H1 (cell line): ENCODE data around the gene JPH2. TPM values are rescaled to one million over a fixed set of nuclear protein-coding genes. Genes with fewer than 3 reads are reported as not detected.

Source experiments
- CTCF ChIA-PET: fragments of 300-600 bp; sonication (Branson Sonifier 250); formaldehyde crosslinking; loops from one replicate; lab custom pipeline; 2021; ENCODE audit not compliant: partially characterized antibody; lab: Charles Lee
- POLR2A ChIA-PET: fragments of 300-600 bp; sonication (Branson Sonifier 250); formaldehyde crosslinking; loops from one replicate; lab custom pipeline; 2021; ENCODE audit warnings: inconsistent platforms; ENCODE audit not compliant: partially characterized antibody; lab: Charles Lee
- DNase-seq, 2 experiments: peaks; one replicate each; pipeline versions ENCODE4 v3.0.0 to v3.0.0-alpha.2; 2010 to 2022; ENCODE audit warnings: low spot score in 2 of 2, low read depth in 1 of 2, mixed read lengths in 1 of 2
- FAIRE-seq: peaks from 2 replicates; lab custom pipeline; 2011; peaks lifted over from hg19 to GRCh38; lab: Jason Lieb, UNC
- H2AFZ ChIP-seq: 2 replicates; pipeline ENCODE4 v1.8.1; 2012; ENCODE audit warnings: low read length, inconsistent platforms
- H2AK5ac ChIP-seq: 2 replicates; pipeline ENCODE4 v1.6.1; 2013; ENCODE audit warnings: low read depth, low read length
- H2BK120ac ChIP-seq: replicated peaks from 2 replicates; pipeline ENCODE3; 2013; ENCODE audit warnings: low read depth, low read length, inconsistent platforms
- H2BK12ac ChIP-seq: 2 replicates; pipeline ENCODE4 v1.6.1; 2013; ENCODE audit warnings: low read depth, low read length
- H2BK15ac ChIP-seq: 2 replicates; pipeline ENCODE4 v1.6.1; 2013; ENCODE audit warnings: low read length
- H2BK20ac ChIP-seq: 2 replicates; pipeline ENCODE4 v1.6.1; 2013; ENCODE audit warnings: low read length
- H2BK5ac ChIP-seq: 2 replicates; pipeline ENCODE4 v1.6.1; 2013; ENCODE audit warnings: low read depth, low read length
- H3K14ac ChIP-seq: 2 replicates; pipeline ENCODE4 v1.6.1; 2013; ENCODE audit warnings: inconsistent platforms; ENCODE audit not compliant: insufficient read length
- H3K18ac ChIP-seq: 2 replicates; pipeline ENCODE4 v1.6.1; 2013; ENCODE audit warnings: low read length; ENCODE audit errors: extremely low read depth
- H3K23ac ChIP-seq: 2 replicates; pipeline ENCODE4 v1.6.1; 2013; ENCODE audit warnings: inconsistent platforms; ENCODE audit not compliant: insufficient read length
- H3K23me2 ChIP-seq: 2 replicates; pipeline ENCODE4 v1.6.1; 2013; ENCODE audit warnings: low read depth, low read length
- H3K27ac ChIP-seq: 2 replicates; pipeline ENCODE4 v1.6.1; 2011; ENCODE audit warnings: low read depth, low read length, inconsistent platforms
- H3K27me3 ChIP-seq, 4 experiments: replicated peaks in 1 of 4; 1 replicate in 1 of 4; 2 replicates in 3 of 4; pipeline versions ENCODE4 v1.6.1 to v1.8.1; 2011 to 2013; ENCODE audit warnings: low read length in 3 of 4, mild to moderate bottlenecking in 3 of 4, inconsistent platforms in 2 of 4, mixed read lengths in 2 of 4, moderate library complexity in 1 of 4; ENCODE audit not compliant: control insufficient read depth in 3 of 4, insufficient read depth in 3 of 4; ENCODE audit errors: extremely low read depth in 1 of 4
- H3K36me3 ChIP-seq, 4 experiments: 2 replicates each; pipeline versions ENCODE4 v1.6.1 to v1.8.1; 2011 to 2013; ENCODE audit warnings: mild to moderate bottlenecking in 4 of 4, low read length in 3 of 4, moderate library complexity in 2 of 4, control low read depth in 1 of 4, inconsistent platforms in 1 of 4; ENCODE audit not compliant: insufficient read depth in 4 of 4, control insufficient read depth in 2 of 4
- H3K4ac ChIP-seq: replicated peaks from 2 replicates; pipeline ENCODE3; 2013; ENCODE audit warnings: low read length, low read depth, mixed read lengths, inconsistent platforms; ENCODE audit not compliant: insufficient read length
- H3K4me1 ChIP-seq, 4 experiments: replicated peaks in 1 of 4; 1 replicate in 1 of 4; 2 replicates in 3 of 4; pipeline versions ENCODE4 v1.6.1 to v1.8.1; 2011 to 2013; ENCODE audit warnings: low read length in 3 of 4, inconsistent platforms in 2 of 4, mixed read lengths in 1 of 4; ENCODE audit not compliant: insufficient read depth in 4 of 4, control insufficient read depth in 3 of 4
- H3K4me2 ChIP-seq, 2 experiments: 2 replicates each; pipeline versions ENCODE4 v1.6.1 to v1.8.1; 2011 to 2013; ENCODE audit warnings: low read depth in 2 of 2, low read length in 2 of 2, control low read depth in 1 of 2, inconsistent platforms in 1 of 2, mild to moderate bottlenecking in 1 of 2; ENCODE audit not compliant: insufficient read depth in 1 of 2
- H3K4me3 ChIP-seq, 4 experiments: fragments of 200-600, 300-600 bp in 1 of 4; sonication (generic), shearing (Covaris generic), sonication (Bioruptor Twin) in 1 of 4; 2 replicates each; pipeline versions ENCODE4 v1.5.1 to v1.8.1; 2011 to 2016; ENCODE audit warnings: low read length in 4 of 4, low read depth in 3 of 4, control low read depth in 2 of 4, inconsistent platforms in 2 of 4, mild to moderate bottlenecking in 2 of 4, mixed read lengths in 1 of 4, moderate library complexity in 1 of 4; ENCODE audit not compliant: insufficient read depth in 2 of 4; ENCODE audit errors: extremely low read depth in 1 of 4
- H3K56ac ChIP-seq: replicated peaks from 2 replicates; pipeline ENCODE3; 2013; ENCODE audit warnings: low read depth, mild to moderate bottlenecking, mixed read lengths, low read length, inconsistent platforms; ENCODE audit not compliant: insufficient read length
- H3K79me1 ChIP-seq: 2 replicates; pipeline ENCODE4 v1.6.1; 2013; ENCODE audit warnings: low read depth, low read length, control low read depth
- H3K79me2 ChIP-seq, 2 experiments: 2 replicates each; pipeline versions ENCODE4 v1.6.1 to v1.8.1; 2012 to 2013; ENCODE audit warnings: low read length in 2 of 2, mild to moderate bottlenecking in 2 of 2, inconsistent platforms in 1 of 2; ENCODE audit not compliant: insufficient read depth in 2 of 2, control insufficient read depth in 1 of 2
- H3K9ac ChIP-seq, 4 experiments: replicated peaks in 1 of 4; 1 replicate in 1 of 4; 2 replicates in 3 of 4; pipeline versions ENCODE4 v1.6.1 to v1.8.1; 2011 to 2013; ENCODE audit warnings: low read depth in 3 of 4, low read length in 3 of 4, control low read depth in 2 of 4, mild to moderate bottlenecking in 2 of 4, moderate library complexity in 2 of 4, inconsistent platforms in 1 of 4; ENCODE audit errors: extremely low read depth in 1 of 4
- H3K9me3 ChIP-seq, 2 experiments: 2 replicates each; pipeline versions ENCODE4 v1.6.1 to v1.8.1; 2012 to 2013; ENCODE audit warnings: mild to moderate bottlenecking in 2 of 2, moderate library complexity in 2 of 2, control low read depth in 1 of 2, inconsistent platforms in 1 of 2, low read depth in 1 of 2, low read length in 1 of 2, mixed read lengths in 1 of 2; ENCODE audit not compliant: insufficient read depth in 2 of 2
- H4K20me1 ChIP-seq, 2 experiments: replicated peaks in 1 of 2; 2 replicates each; pipeline versions ENCODE3 to v1.8.1; 2011 to 2013; ENCODE audit warnings: inconsistent platforms in 2 of 2, low read length in 2 of 2, mild to moderate bottlenecking in 1 of 2; ENCODE audit not compliant: insufficient read depth in 2 of 2, control insufficient read depth in 1 of 2
- H4K5ac ChIP-seq: 2 replicates; pipeline ENCODE4 v1.6.1; 2013; ENCODE audit warnings: low read length, low read depth, mixed read lengths, inconsistent platforms; ENCODE audit not compliant: insufficient read length
- H4K8ac ChIP-seq: 2 replicates; pipeline ENCODE4 v1.8.0; 2013; ENCODE audit warnings: mild to moderate bottlenecking, moderate library complexity, low read length, inconsistent platforms; ENCODE audit not compliant: insufficient read depth; ENCODE audit errors: extremely low read depth
- H4K91ac ChIP-seq: replicated peaks from 2 replicates; pipeline ENCODE3; 2013; ENCODE audit warnings: low read length, mixed read lengths, inconsistent platforms; ENCODE audit not compliant: insufficient read length
- E2F6 ChIP-seq: IDR thresholded peaks from 2 replicates; pipeline ENCODE4 v1.6.1; 2012; ENCODE audit warnings: inconsistent platforms
- WGBS, 2 experiments: shearing (Covaris generic) in 1 of 2; methylation state at CpG; one replicate each; pipeline versions ENCODE4 v1.1.6 to v1.1.7; 2013 to 2015; ENCODE audit warnings: low lambda C conversion rate in 2 of 2, mixed read lengths in 2 of 2, inconsistent platforms in 1 of 2, low coverage in 1 of 2, missing lambda C conversion rate in 1 of 2; ENCODE audit not compliant: insufficient replicate concordance in 2 of 2, insufficient coverage in 1 of 2, insufficient read length in 1 of 2; ENCODE audit errors: extremely low coverage in 1 of 2, missing lambda C conversion rate in 1 of 2; 5-methylcytosine and 5-hydroxymethylcytosine counted together
- polyA plus RNA-seq, 7 experiments: library from polyadenylated mRNA; depleted of rRNA in 3 of 7; stranded (reverse) in 5 of 7; unstranded in 2 of 7; fragments of >200 nt in 5 of 7; fragments of 200-250 nt in 2 of 7; gene quantifications; 1 replicate in 5 of 7; 2 replicates in 1 of 7; 4 replicates in 1 of 7; pipeline versions ENCODE4 v1.2.1 to v1.2.3, GENCODE V29; 2011 to 2013; ENCODE audit warnings: missing spikeins in 2 of 7, mixed read lengths in 2 of 7
- total RNA-seq: library from RNA; stranded (reverse); fragmentation: NEBNext Ultra II Directional; extraction: Animal tissue kit (Norgen Biotek cat#: 25700); gene quantifications from 2 replicates; pipeline ENCODE4 v1.2.1, GENCODE V29; 2021

The JPH2 gene
- total and polyA plus RNA-seq, 2 of the 8 experiments (the other 6 are each of a cell fraction or from before 2014, with no cell fraction given): 0.59 to 1.3 TPM

- ChIA-PET CTCF (interaction anchor here (1.3 to 1.6 kb wide), 7 partner anchors 17 to 316 kb away, joined by 3 to 6 read pairs (median 4); no protein-coding TSS in a partner anchor), POLR2A (interaction anchor here (0.8 kb wide), 1 partner anchor 14 kb away, joined by 3 read pairs; no protein-coding TSS in a partner anchor)
- Histone ChIP-seq H3K36me3 (no peaks in the 10 kb centered on the region), H3K27me3 (no peaks in the 10 kb centered on the region), H3K56ac (no peak overlapping the region), H2AK5ac (no peak overlapping the region), H4K5ac (no peak overlapping the region), H3K23me2 (no peaks in the 10 kb centered on the region; the same call in 1 of the 2 replicates), H3K23ac (no peak overlapping the region), H2BK120ac (no peak overlapping the region), H3K4ac (no peak overlapping the region), H3K4me1 (peaks cover 0 to 4% (median 2%) of the 10 kb centered on the region in 4 experiments; a peak in 3 of 7 replicates), H3K4me2 (no peak overlapping the region), H3K9me3 (no peaks in the 10 kb centered on the region), H3K79me2 (no peaks in the 10 kb centered on the region), H4K91ac (no peak overlapping the region), H2AFZ (no peak overlapping the region), H2BK15ac (no peak overlapping the region), H3K79me1 (no peaks in the 10 kb centered on the region), H3K14ac (no peak overlapping the region), H4K20me1 (no peaks in the 10 kb centered on the region), H4K8ac (no peak overlapping the region), H3K9ac (no peak overlapping the region; a peak in 1 of 7 replicates), H3K18ac (no peak overlapping the region), H3K27ac (no peak overlapping the region), H2BK12ac (no peak overlapping the region), H2BK20ac (no peak overlapping the region), H2BK5ac (no peak overlapping the region), H3K4me3 (no peak overlapping the region)
- TF ChIP-seq E2F6: no peak
- no peak for DNase-seq
- WGBS, 2 experiments: 71% methylated on average over 8 of the region's 8 CpGs; no CpG with 5 or more reads in 1 of the 2 experiments
- FAIRE-seq: no peak
Measured at GRCh38 chr20:44135417-44136204, 51.4 kb downstream of the JPH2 start.
